Esophagus squamous epithelium (tissue), 5 donors: Measurements from ENCODE around the gene BBOX1. TPM values are rescaled to one million over a fixed set of nuclear protein-coding genes. Genes with fewer than 3 reads are reported as not detected.

ENCODE experiments used
- DNase-seq: peaks from one replicate; lab custom pipeline; 2025; lab: John Stamatoyannopoulos, UW
- H3K27ac ChIP-seq, 4 donors: fragments of 200-600 bp; sonication (generic); one replicate each; pipeline ENCODE4 v1.5.1; 2016 to 2019; ENCODE audit warnings: mild to moderate bottlenecking in 1 of 4
- H3K27me3 ChIP-seq, 4 donors: fragments of 200-600 bp; sonication (generic); 1 replicate in 3 of 4; 2 replicates in 1 of 4; pipeline versions ENCODE4 v1.5.1 to v1.6.0; 2017 to 2021; ENCODE audit warnings: antibody characterized with exemption in 1 of 4
- H3K36me3 ChIP-seq, 3 donors: fragments of 200-600 bp; sonication (generic); one replicate each; pipeline ENCODE4 v1.5.1; 2016 to 2019
- H3K4me1 ChIP-seq, 3 donors: fragments of 200-600 bp; sonication (generic); one replicate each; pipeline ENCODE4 v1.5.1; 2017 to 2019
- H3K4me3 ChIP-seq, 4 donors: fragments of 200-600 bp; sonication (generic); 1 replicate in 3 of 4; 2 replicates in 1 of 4; pipeline ENCODE4 v1.5.1; 2016 to 2019; ENCODE audit warnings: mild to moderate bottlenecking in 2 of 4, moderate library complexity in 1 of 4
- H3K9me3 ChIP-seq, 3 donors: fragments of 200-600 bp; sonication (generic); one replicate each; pipeline ENCODE4 v1.5.1; 2016 to 2019
- POLR2A ChIP-seq, 4 donors: fragments of 450-650 bp; IDR thresholded peaks; one replicate each; pipeline ENCODE4 v1.6.1; 2017; ENCODE audit warnings: antibody characterized with exemption in 4 of 4, mild to moderate bottlenecking in 4 of 4, moderate library complexity in 3 of 4
- WGBS, 2 donors: methylation state at CpG; one replicate each; pipeline ENCODE4 v1.1.5; 2018; 5-methylcytosine and 5-hydroxymethylcytosine counted together
- intact Hi-C: fragments of 100-400 bp; cut with DNase I; formaldehyde crosslinking; loops from one replicate; pipeline ENCODE4 v1.15.0; 2022
- total RNA-seq, 4 donors: library from RNA; depleted of rRNA; stranded (reverse); fragments of >200 nt; gene quantifications; one replicate each; pipeline ENCODE4 v1.1.0, GENCODE V29; 2016
- TF ChIP-seq, protein P1 (sequence below), 6 experiments: fragments of 450-650 bp in 4 of 6; fragments of 200-600 bp in 2 of 6; sonication (generic) in 2 of 6; IDR thresholded peaks; one replicate each; pipeline ENCODE4 v1.5.1; 2016 to 2019; ENCODE audit warnings: antibody characterized with exemption in 6 of 6, mild to moderate bottlenecking in 4 of 6, moderate library complexity in 4 of 6
- donor health status: DM: yes; HTN: yes; CAD: no.

BBOX1 gene
- 10 to 100 TPM in 3 of 4 donors, 1 to 10 TPM in 1; 6.0 to 25.9 (median 14.0) TPM for total RNA-seq

- H3K4me3 ChIP-seq, result peak within 1 kb of the TSS in 3 of 4 donors; percentile 12 to 33 (median 25)
- H3K4me1 ChIP-seq, result peaks cover 6 to 35% (median 18%) of the 10 kb centered on the region in 3 donors
- no peak for DNase-seq
- H3K36me3 ChIP-seq, result no peaks in the 10 kb centered on the region
- TF ChIP-seq POLR2A (IDR thresholded peaks at IDR 0.05), result no peak
- TF ChIP-seq, protein P1, sequence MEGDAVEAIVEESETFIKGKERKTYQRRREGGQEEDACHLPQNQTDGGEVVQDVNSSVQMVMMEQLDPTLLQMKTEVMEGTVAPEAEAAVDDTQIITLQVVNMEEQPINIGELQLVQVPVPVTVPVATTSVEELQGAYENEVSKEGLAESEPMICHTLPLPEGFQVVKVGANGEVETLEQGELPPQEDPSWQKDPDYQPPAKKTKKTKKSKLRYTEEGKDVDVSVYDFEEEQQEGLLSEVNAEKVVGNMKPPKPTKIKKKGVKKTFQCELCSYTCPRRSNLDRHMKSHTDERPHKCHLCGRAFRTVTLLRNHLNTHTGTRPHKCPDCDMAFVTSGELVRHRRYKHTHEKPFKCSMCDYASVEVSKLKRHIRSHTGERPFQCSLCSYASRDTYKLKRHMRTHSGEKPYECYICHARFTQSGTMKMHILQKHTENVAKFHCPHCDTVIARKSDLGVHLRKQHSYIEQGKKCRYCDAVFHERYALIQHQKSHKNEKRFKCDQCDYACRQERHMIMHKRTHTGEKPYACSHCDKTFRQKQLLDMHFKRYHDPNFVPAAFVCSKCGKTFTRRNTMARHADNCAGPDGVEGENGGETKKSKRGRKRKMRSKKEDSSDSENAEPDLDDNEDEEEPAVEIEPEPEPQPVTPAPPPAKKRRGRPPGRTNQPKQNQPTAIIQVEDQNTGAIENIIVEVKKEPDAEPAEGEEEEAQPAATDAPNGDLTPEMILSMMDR (IDR thresholded peaks at IDR 0.05), result no peak
- peaks cover 0 to 15% (median 13%) of the 10 kb centered on the region in 3 donors for H3K9me3 ChIP-seq
- no peaks in the 10 kb centered on the region for H3K27me3 ChIP-seq
- WGBS, 2 donors, result 11 to 36% methylated on average over 3 to 4 of the region's 4 CpGs
- intact Hi-C loops, result no loop called here
- peak within 1 kb of the TSS; percentile 60 to 84 (median 74) for H3K27ac ChIP-seq
These were observed at the start of gene BBOX1 for GRCh38 chr11:27040302-27041115. BBOX1 (plus strand) TSS chr11:27040815; CDS start chr11:27055431, 14,616 bp downstream.

DNA sequence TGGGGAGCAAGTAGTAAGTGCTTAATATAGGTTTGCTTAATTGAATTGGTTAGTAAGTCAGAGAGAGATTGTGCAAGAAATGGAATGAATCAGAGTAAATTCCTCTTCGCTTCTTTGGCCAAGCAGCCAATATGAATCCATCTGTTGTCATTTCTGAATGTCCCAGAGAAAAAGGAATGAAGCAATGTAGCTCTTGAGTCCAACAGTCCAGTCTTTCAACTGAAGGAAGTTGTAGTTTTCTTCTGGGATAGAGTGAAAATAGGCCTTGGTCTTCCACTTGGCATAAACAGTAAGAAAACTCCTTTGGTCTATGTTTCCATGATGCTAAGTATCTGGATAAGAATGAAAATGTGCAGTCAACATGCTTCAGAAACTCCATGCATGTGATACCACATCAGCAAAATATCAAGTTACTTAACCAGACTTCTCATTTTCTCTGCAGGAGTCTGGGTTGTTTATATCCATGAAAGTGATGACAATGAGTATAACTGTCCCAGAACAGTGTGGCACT is 48.5 kb upstream of the BBOX1 start:
- Histone ChIP-seq H3K36me3 (no peaks in the 10 kb centered on the region), H3K4me1 (peaks cover 0 to 42% (median 3%) of the 10 kb centered on the region in 3 donors), H3K4me3 (no peak overlapping the region), H3K27me3 (peaks cover 0 to 5% (median 0%) of the 10 kb centered on the region in 4 donors), H3K9me3 (no peaks in the 10 kb centered on the region), H3K27ac (peak overlapping the region in 3 of 4 donors; percentile 71 to 88 (median 80))
- intact Hi-C loops, result no loop called here
- TF ChIP-seq POLR2A (IDR thresholded peaks at IDR 0.05), result no peak
- TF ChIP-seq, protein P1 (IDR thresholded peaks at IDR 0.05), result no peak
- DNase-seq, result no peak
- WGBS, 2 donors, result 20 to 33% methylated on average over 1 of the region's 1 CpG

DNA sequence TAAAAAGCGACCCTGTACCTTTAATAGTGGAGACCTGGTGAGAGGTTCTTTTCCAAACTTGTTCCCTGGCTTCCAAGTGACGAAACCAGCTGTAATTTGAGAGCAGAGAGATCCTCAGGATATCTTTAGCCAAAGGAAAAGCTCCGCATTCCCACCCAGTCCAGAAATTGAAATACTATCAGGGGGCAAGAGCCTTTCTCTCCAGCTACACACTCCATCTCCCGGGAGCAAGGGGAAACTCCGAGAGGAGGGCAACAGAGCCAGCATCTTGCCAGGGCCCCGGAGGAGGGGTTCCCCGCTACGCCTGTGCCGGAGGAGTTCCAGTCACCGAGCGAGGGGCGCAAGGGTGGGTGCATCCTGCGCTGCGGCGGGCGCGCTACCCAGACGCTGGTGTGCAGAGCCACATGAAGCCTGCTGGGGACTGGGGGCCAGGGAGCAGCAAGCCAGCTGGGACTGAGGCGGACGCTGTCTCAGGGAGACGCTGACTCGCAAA is 46.6 kb upstream of the BBOX1 start, which contains the start of gene FIBIN:
Gene FIBIN, plus strand, starts transcription at position 148 of the 493 bp plus-strand sequence. CDS start 415 bp downstream, outside the sequence.
- Histone ChIP-seq H3K27me3 (peaks cover 0 to 5% (median 0%) of the 10 kb centered on the region in 4 donors), H3K4me3 (peak within 1 kb of the TSS; percentile 22 to 70 (median 58)), H3K4me1 (peaks cover 0 to 42% (median 3%) of the 10 kb centered on the region in 3 donors), H3K9me3 (no peaks in the 10 kb centered on the region), H3K36me3 (no peaks in the 10 kb centered on the region), H3K27ac (peak within 1 kb of the TSS; percentile 68 to 92 (median 84))
- WGBS, 2 donors, result 0 to 11% methylated on average over 2 to 3 of the region's 22 CpGs
- intact Hi-C loops, result no loop called here
- TF ChIP-seq, protein P1 (IDR thresholded peaks at IDR 0.05), result no peak
- peak in 2 of 4 donors; percentile 43 to 60 for TF ChIP-seq POLR2A (IDR thresholded peaks at IDR 0.05)
- no peak for DNase-seq

DNA sequence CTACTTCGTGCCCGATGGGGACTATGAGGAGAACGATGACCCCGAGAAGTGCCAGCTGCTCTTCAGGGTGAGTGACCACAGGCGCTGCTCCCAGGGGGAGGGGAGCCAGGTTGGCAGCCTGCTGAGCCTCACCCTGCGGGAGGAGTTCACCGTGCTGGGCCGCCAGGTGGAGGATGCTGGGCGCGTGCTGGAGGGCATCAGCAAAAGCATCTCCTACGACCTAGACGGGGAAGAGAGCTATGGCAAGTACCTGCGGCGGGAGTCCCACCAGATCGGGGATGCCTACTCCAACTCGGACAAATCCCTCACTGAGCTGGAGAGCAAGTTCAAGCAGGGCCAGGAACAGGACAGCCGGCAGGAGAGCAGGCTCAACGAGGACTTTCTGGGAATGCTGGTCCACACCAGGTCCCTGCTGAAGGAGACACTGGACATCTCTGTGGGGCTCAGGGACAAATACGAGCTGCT is 46.0 kb upstream of the BBOX1 start:
- TF ChIP-seq, protein P1 (IDR thresholded peaks at IDR 0.05), result no peak
- no peak for TF ChIP-seq POLR2A (IDR thresholded peaks at IDR 0.05)
- intact Hi-C loops, result no loop called here
- Histone ChIP-seq H3K27ac (peak overlapping the region; percentile 68 to 92 (median 84)), H3K4me3 (peak overlapping the region; percentile 22 to 70 (median 58)), H3K27me3 (peaks cover 0 to 5% (median 0%) of the 10 kb centered on the region in 4 donors), H3K36me3 (no peaks in the 10 kb centered on the region), H3K9me3 (no peaks in the 10 kb centered on the region), H3K4me1 (peaks cover 0 to 42% (median 3%) of the 10 kb centered on the region in 3 donors)
- WGBS, 2 donors, result 36% methylated on average over 7 of the region's 19 CpGs; no CpG with 5 or more reads in 1 of the 2 donors
- DNase-seq, result no peak
